ENCODE measurements around the gene MDN1.

GRCh38 chr6:89618026-89618425 lies 201.6 kb downstream of the MDN1 start:
- TF ChIP-seq POLR2A (IDR thresholded peaks at IDR 0.05; ENCODE audit: low read length), result no peak
- no peak for TF ChIP-seq GATA1 (IDR thresholded peaks at IDR 0.05; ENCODE audit: low read depth, low read length)

Data from erythroblast (primary cell).